GM12878 (cell line): ENCODE results near the gene AKT1. TPM values are rescaled to one million over a fixed set of nuclear protein-coding genes. Genes with fewer than 3 reads are reported as not detected.

Experiments used
- ATAC-seq: fragments of 200-7000 bp; cut with Tn5 transposase; 3 replicates; pipeline ENCODE4 v1.9.1; 2020; ENCODE audit warnings: mild to moderate bottlenecking, moderate library complexity
- BruUV-seq: library from RNA; stranded (reverse); fragments of 400-500 nt; replicated peaks from 2 replicates; lab custom pipeline; 2021; lab: Mats Ljungman, UMichigan
- CTCF ChIA-PET: fragments of 300-600 bp; sonication (Branson Sonifier 250); formaldehyde crosslinking; extraction: SDS; loops from one replicate; lab custom pipeline; 2021; ENCODE audit warnings: inconsistent platforms; lab: Yijun Ruan, JAX
- POLR2A ChIA-PET: fragments of 350-600 bp; formaldehyde crosslinking; extraction: SDS; loops from one replicate; lab custom pipeline; 2021; ENCODE audit warnings: inconsistent platforms; lab: Charles Lee
- RAD21 ChIA-PET: fragments of 300-600 bp; sonication (Branson Sonifier 250); formaldehyde crosslinking; loops from one replicate; lab custom pipeline; 2023; ENCODE audit warnings: antibody characterized with exemption; ENCODE audit not compliant: unreplicated experiment; lab: Charles Lee
- SMC1A ChIA-PET: fragments of 300-600 bp; sonication (Branson Sonifier 250); formaldehyde crosslinking; loops from one replicate; lab custom pipeline; 2023; ENCODE audit not compliant: unreplicated experiment, uncharacterized antibody; lab: Charles Lee
- DNase-seq: peaks from one replicate; pipeline ENCODE4 v3.0.0-alpha.2; 2011; ENCODE audit warnings: low read depth, low spot score
- FAIRE-seq: peaks from 3 replicates; lab custom pipeline; 2011; peaks lifted over from hg19 to GRCh38; lab: Jason Lieb, UNC
- H2AFZ ChIP-seq: 2 replicates; pipeline ENCODE4 v1.6.0; 2011; ENCODE audit warnings: low read depth, low read length, control low read depth; ENCODE audit not compliant: control insufficient read depth
- H3K27ac ChIP-seq: 2 replicates; pipeline ENCODE4 v1.5.1; 2011; ENCODE audit warnings: control low read depth; ENCODE audit not compliant: control insufficient read depth, insufficient read depth
- H3K27me3 ChIP-seq, 2 experiments: replicated peaks in 1 of 2; 2 replicates each; pipeline versions ENCODE4 v1.6.0 to v1.6.1; 2011; ENCODE audit warnings: low read length in 1 of 2; ENCODE audit not compliant: control insufficient read depth in 2 of 2, insufficient read depth in 2 of 2
- H3K36me3 ChIP-seq, 2 experiments: 2 replicates each; pipeline ENCODE4 v1.5.1; 2011; ENCODE audit warnings: low read length in 1 of 2; ENCODE audit not compliant: control insufficient read depth in 2 of 2, insufficient read depth in 2 of 2
- H3K4me1 ChIP-seq: 2 replicates; pipeline ENCODE4 v1.6.1; 2011; ENCODE audit warnings: mild to moderate bottlenecking, low read length, moderate library complexity, mixed read lengths; ENCODE audit not compliant: control insufficient read depth, insufficient read depth
- H3K4me2 ChIP-seq: 2 replicates; pipeline ENCODE4 v1.6.0; 2011; ENCODE audit warnings: control low read depth; ENCODE audit not compliant: control insufficient read depth, insufficient read depth
- H3K4me3 ChIP-seq: fragments of 200-600 bp; sonication (generic); 2 replicates; pipeline ENCODE4 v1.5.1; 2016
- H3K79me2 ChIP-seq: 2 replicates; pipeline ENCODE4 v1.6.0; 2011; ENCODE audit warnings: low read length; ENCODE audit not compliant: control insufficient read depth, insufficient read depth
- H3K9ac ChIP-seq: 2 replicates; pipeline ENCODE4 v1.8.0; 2011; ENCODE audit warnings: low read length, control low read depth, mixed read lengths; ENCODE audit not compliant: control insufficient read depth, insufficient read depth
- H3K9me3 ChIP-seq: replicated peaks from 3 replicates; pipeline ENCODE4 v1.5.1; 2011; ENCODE audit warnings: mild to moderate bottlenecking, low read length; ENCODE audit not compliant: control insufficient read depth, insufficient read depth
- H4K20me1 ChIP-seq: 2 replicates; pipeline ENCODE4 v1.6.0; 2011; ENCODE audit not compliant: control insufficient read depth, insufficient read depth
- BHLHE40 ChIP-seq, 2 experiments: fragments of 450-650 bp in 1 of 2; IDR thresholded peaks; 2 replicates each; pipeline ENCODE4 v1.6.1; 2011 to 2017; ENCODE audit warnings: low read depth in 2 of 2, borderline replicate concordance in 1 of 2, improper control_type of control experiment in 1 of 2, low read length in 1 of 2, mild to moderate bottlenecking in 1 of 2
- CEBPZ ChIP-seq: fragments of 150-350 bp; IDR thresholded peaks from 2 replicates; pipeline ENCODE4 v1.6.1; 2016; ENCODE audit warnings: low read depth, low read length
- CREB1 ChIP-seq: IDR thresholded peaks from 2 replicates; pipeline ENCODE4 v1.6.1; 2012; ENCODE audit warnings: low read depth, mild to moderate bottlenecking, inconsistent platforms
- HDGF ChIP-seq: fragments of 450-650 bp; IDR thresholded peaks from 2 replicates; pipeline ENCODE4 v1.6.1; 2016; ENCODE audit warnings: antibody characterized with exemption
- KLF5 ChIP-seq: fragments of 450-650 bp; IDR thresholded peaks from 2 replicates; pipeline ENCODE4 v1.6.1; 2014; ENCODE audit warnings: mild to moderate bottlenecking; ENCODE audit not compliant: partially characterized antibody
- NFYA ChIP-seq: IDR thresholded peaks from 2 replicates; pipeline ENCODE4 v1.6.1; 2011; ENCODE audit warnings: low read depth, mild to moderate bottlenecking, low read length, improper control_type of control experiment, borderline replicate concordance
- TCF3 ChIP-seq: IDR thresholded peaks from 2 replicates; pipeline ENCODE4 v1.6.1; 2012; ENCODE audit warnings: low read depth, mild to moderate bottlenecking, low read length, borderline replicate concordance; ENCODE audit not compliant: insufficient read depth
- WRNIP1 ChIP-seq: IDR thresholded peaks from 2 replicates; pipeline ENCODE4 v1.6.1; 2011; ENCODE audit warnings: low read depth, low read length, improper control_type of control experiment, borderline replicate concordance
- YBX1 ChIP-seq: fragments of 450-650 bp; IDR thresholded peaks from 2 replicates; pipeline ENCODE4 v1.6.1; 2016; ENCODE audit warnings: antibody characterized with exemption
- ZBTB33 ChIP-seq: fragments of 450-650 bp; IDR thresholded peaks from 2 replicates; pipeline ENCODE4 v1.6.1; 2017; ENCODE audit warnings: mild to moderate bottlenecking
- ZNF384 ChIP-seq: IDR thresholded peaks from 2 replicates; pipeline ENCODE4 v1.6.1; 2012; ENCODE audit warnings: low read depth, mild to moderate bottlenecking, low read length, improper control_type of control experiment, borderline replicate concordance
- WGBS: methylation state at CpG from one replicate; pipeline ENCODE4 v1.1.6; 2016; ENCODE audit warnings: low lambda C conversion rate; ENCODE audit not compliant: insufficient replicate concordance, insufficient coverage; ENCODE audit errors: missing lambda C conversion rate; 5-methylcytosine and 5-hydroxymethylcytosine counted together
- in situ Hi-C: fragments of 300-500 bp; cut with MboI; formaldehyde crosslinking; loops from 9 replicates; pipeline ENCODE4 v1.14.3; 2018; ENCODE audit warnings: mixed read lengths
- intact Hi-C: fragments of 100-400 bp; cut with micrococcal nuclease; formaldehyde crosslinking; loops from one replicate; pipeline ENCODE4 v1.14.2; 2022; ENCODE audit not compliant: unreplicated experiment
- polyA plus RNA-seq, 11 experiments: library from polyadenylated mRNA; depleted of rRNA in 4 of 11; unstranded in 6 of 11; stranded (reverse) in 5 of 11; fragments of >200 nt; fragmentation: Nextera tagmentation in 4 of 11; fragmentation: Illumina TruSeq in 1 of 11; extraction: Ambion mirVana in 4 of 11; extraction: Trizol in 1 of 11; gene quantifications; 1 replicate in 1 of 11; 2 replicates in 10 of 11; pipeline versions ENCODE4 v1.2.1 to v1.2.3, GENCODE V29; 2011 to 2016; ENCODE audit warnings: inconsistent platforms in 2 of 11, missing spikeins in 2 of 11, low read depth in 1 of 11
- total RNA-seq, 4 experiments: library from RNA; depleted of rRNA in 3 of 4; stranded (reverse); fragments of >200 nt in 3 of 4; fragmentation: Illumina TruSeq in 1 of 4; extraction: Trizol in 1 of 4; gene quantifications; 2 replicates each; pipeline versions ENCODE4 v1.2.1 to v1.2.3, GENCODE V29; 2013 to 2021
- TF ChIP-seq, protein P1 (sequence below): IDR thresholded peaks from 2 replicates; pipeline ENCODE4 v1.6.1; 2012; ENCODE audit warnings: improper control_type of control experiment, low read depth, low read length; ENCODE audit not compliant: insufficient replicate concordance

AKT1 gene
- total and polyA plus RNA-seq, 10 of the 15 experiments (the other 5 are each of a cell fraction or from before 2014, with no cell fraction given), result 0.63 to 110 (median 58.9) TPM

- FAIRE-seq, result no peak
- RAD21 ChIA-PET, result interaction anchor here (0.9 to 1.0 kb wide), 2 partner anchors 59 to 60 kb away, joined by 4 read pairs; no protein-coding TSS in a partner anchor
- TF ChIP-seq, protein P1, sequence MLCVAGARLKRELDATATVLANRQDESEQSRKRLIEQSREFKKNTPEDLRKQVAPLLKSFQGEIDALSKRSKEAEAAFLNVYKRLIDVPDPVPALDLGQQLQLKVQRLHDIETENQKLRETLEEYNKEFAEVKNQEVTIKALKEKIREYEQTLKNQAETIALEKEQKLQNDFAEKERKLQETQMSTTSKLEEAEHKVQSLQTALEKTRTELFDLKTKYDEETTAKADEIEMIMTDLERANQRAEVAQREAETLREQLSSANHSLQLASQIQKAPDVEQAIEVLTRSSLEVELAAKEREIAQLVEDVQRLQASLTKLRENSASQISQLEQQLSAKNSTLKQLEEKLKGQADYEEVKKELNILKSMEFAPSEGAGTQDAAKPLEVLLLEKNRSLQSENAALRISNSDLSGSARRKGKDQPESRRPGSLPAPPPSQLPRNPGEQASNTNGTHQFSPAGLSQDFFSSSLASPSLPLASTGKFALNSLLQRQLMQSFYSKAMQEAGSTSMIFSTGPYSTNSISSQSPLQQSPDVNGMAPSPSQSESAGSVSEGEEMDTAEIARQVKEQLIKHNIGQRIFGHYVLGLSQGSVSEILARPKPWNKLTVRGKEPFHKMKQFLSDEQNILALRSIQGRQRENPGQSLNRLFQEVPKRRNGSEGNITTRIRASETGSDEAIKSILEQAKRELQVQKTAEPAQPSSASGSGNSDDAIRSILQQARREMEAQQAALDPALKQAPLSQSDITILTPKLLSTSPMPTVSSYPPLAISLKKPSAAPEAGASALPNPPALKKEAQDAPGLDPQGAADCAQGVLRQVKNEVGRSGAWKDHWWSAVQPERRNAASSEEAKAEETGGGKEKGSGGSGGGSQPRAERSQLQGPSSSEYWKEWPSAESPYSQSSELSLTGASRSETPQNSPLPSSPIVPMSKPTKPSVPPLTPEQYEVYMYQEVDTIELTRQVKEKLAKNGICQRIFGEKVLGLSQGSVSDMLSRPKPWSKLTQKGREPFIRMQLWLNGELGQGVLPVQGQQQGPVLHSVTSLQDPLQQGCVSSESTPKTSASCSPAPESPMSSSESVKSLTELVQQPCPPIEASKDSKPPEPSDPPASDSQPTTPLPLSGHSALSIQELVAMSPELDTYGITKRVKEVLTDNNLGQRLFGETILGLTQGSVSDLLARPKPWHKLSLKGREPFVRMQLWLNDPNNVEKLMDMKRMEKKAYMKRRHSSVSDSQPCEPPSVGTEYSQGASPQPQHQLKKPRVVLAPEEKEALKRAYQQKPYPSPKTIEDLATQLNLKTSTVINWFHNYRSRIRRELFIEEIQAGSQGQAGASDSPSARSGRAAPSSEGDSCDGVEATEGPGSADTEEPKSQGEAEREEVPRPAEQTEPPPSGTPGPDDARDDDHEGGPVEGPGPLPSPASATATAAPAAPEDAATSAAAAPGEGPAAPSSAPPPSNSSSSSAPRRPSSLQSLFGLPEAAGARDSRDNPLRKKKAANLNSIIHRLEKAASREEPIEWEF, result no peak
- TF ChIP-seq WRNIP1 (no peak), YBX1 (no peak), CREB1 (no peak), ZNF384 (no peak), CEBPZ (no peak), ZBTB33 (no peak), TCF3 (no peak), HDGF (no peak), KLF5 (no peak), BHLHE40 (IDR thresholded peaks at IDR 0.05; ENCODE audit: borderline replicate concordance in 1 of 2, low read depth in 2 of 2, low read length in 1 of 2) (no peak), NFYA (no peak)
Observed at GRCh38 chr14:104766256-104766862, 29.2 kb downstream of the AKT1 start.

More at GRCh38 chr14:104766256-104766862, 29.2 kb downstream of the AKT1 start:
- H3K36me3 ChIP-seq, result peaks cover 0 to 3% of the 10 kb centered on the region in 2 experiments; a peak in 3 of 4 replicates
- H3K9me3 ChIP-seq, result no peaks in the 10 kb centered on the region; the same call in 2 of the 3 replicates
- H2AFZ ChIP-seq, result no peak overlapping the region
- no TSS peak for BruUV-seq
- H3K4me1 ChIP-seq, result no peaks in the 10 kb centered on the region; the same call in 1 of the 2 replicates
- in situ Hi-C loops, result loop anchor here (5.0 kb wide), 1 partner anchor 56 kb away; no protein-coding TSS in a partner anchor
- ChIA-PET CTCF (interaction anchor here (0.9 to 3.0 kb wide), 6 partner anchors 14 to 278 kb away, joined by 3 to 48 read pairs (median 4); no protein-coding TSS in a partner anchor), SMC1A (interaction anchor here (0.8 to 2.0 kb wide), 2 partner anchors 14 to 141 kb away, joined by 3 to 5 read pairs; partner anchors contain the start of gene SIVA1), POLR2A (no interaction called here)
- no peak for ATAC-seq
- H3K9ac ChIP-seq, result no peak overlapping the region
- no peak for DNase-seq
- H3K4me2 ChIP-seq, result no peak overlapping the region
- H3K79me2 ChIP-seq, result no peaks in the 10 kb centered on the region
- WGBS, result 88% methylated on average over 4 of the region's 4 CpGs
- no peaks in the 10 kb centered on the region for H4K20me1 ChIP-seq
- H3K27ac ChIP-seq, result no peak overlapping the region
- no peak overlapping the region for H3K4me3 ChIP-seq
- intact Hi-C loops, result no loop called here
- no peaks in the 10 kb centered on the region for H3K27me3 ChIP-seq
